HG03103 (cell line): Measurements from ENCODE around the gene LSAMP.

ENCODE experiments used
- ATAC-seq: cut with Tn5 transposase; IDR thresholded peaks from one replicate; pipeline ENCODE4 v1.9.1; 2021; ENCODE audit warnings: low read depth; ENCODE audit not compliant: unreplicated experiment

The LSAMP gene

GRCh38 chr3:116181159-116181558, 264.1 kb downstream of the LSAMP start:
- no peak for ATAC-seq

- ATAC-seq = no peak
These were observed 266.2 kb downstream of the LSAMP start for GRCh38 chr3:116179091-116179490.

GRCh38 chr3:116176974-116177555, 268.2 kb downstream of the LSAMP start:
- ATAC-seq = no peak

GRCh38 chr3:116166121-116166520, 279.2 kb downstream of the LSAMP start:
- ATAC-seq = no peak

GRCh38 chr3:116165641-116166040, 279.6 kb downstream of the LSAMP start:
- no peak for ATAC-seq

- ATAC-seq = no peak
These were observed 280.2 kb downstream of the LSAMP start for GRCh38 chr3:116165135-116165534.

- no peak for ATAC-seq
These were observed 281.2 kb downstream of the LSAMP start for GRCh38 chr3:116164039-116164438.

GRCh38 chr3:116161575-116162525, 283.4 kb downstream of the LSAMP start:
- ATAC-seq = no peak

- no peak for ATAC-seq
These were observed 284.7 kb downstream of the LSAMP start for GRCh38 chr3:116160594-116160993.

- ATAC-seq = no peak
These were observed 289.4 kb downstream of the LSAMP start for GRCh38 chr3:116155841-116156240.

GRCh38 chr3:116154389-116154788, 290.9 kb downstream of the LSAMP start:
- no peak for ATAC-seq

- no peak for ATAC-seq
These were observed 292.1 kb downstream of the LSAMP start for GRCh38 chr3:116153174-116153573.

GRCh38 chr3:116150655-116151167, 294.6 kb downstream of the LSAMP start:
- no peak for ATAC-seq

GRCh38 chr3:116148881-116149851, 296.1 kb downstream of the LSAMP start:
- no peak for ATAC-seq

- no peak for ATAC-seq
These were observed 299.7 kb downstream of the LSAMP start for GRCh38 chr3:116145613-116146012.

GRCh38 chr3:116141724-116142123, 303.6 kb downstream of the LSAMP start:
- ATAC-seq = no peak

- no peak for ATAC-seq
These were observed 305.1 kb downstream of the LSAMP start for GRCh38 chr3:116140100-116140689.

- peak; percentile 69 for ATAC-seq
These were observed 305.6 kb downstream of the LSAMP start for GRCh38 chr3:116139641-116140040.

GRCh38 chr3:116135457-116136085, 309.7 kb downstream of the LSAMP start:
- ATAC-seq = no peak
